HepG2 (cell line): ENCODE data around the gene BMP2K. TPM values are rescaled to one million over a fixed set of nuclear protein-coding genes. Genes with fewer than 3 reads are reported as not detected.

Experiments used
- DBP ChIP-seq: sonication (generic); formaldehyde crosslinking; IDR thresholded peaks from 2 replicates; pipeline ENCODE4 v1.4.0; 2020; ENCODE audit warnings: missing genetic modification reagents; ENCODE audit errors: not compliant biosample characterization
- ETV6 ChIP-seq: sonication (generic); formaldehyde crosslinking; conservative IDR thresholded peaks from 2 replicates; pipeline ENCODE4 v1.4.0; 2020; ENCODE audit warnings: missing genetic modification reagents
- FUBP1 ChIP-seq: sonication (generic); formaldehyde crosslinking; IDR thresholded peaks from 2 replicates; pipeline ENCODE4 v1.5.1; 2020; ENCODE audit warnings: missing genetic modification reagents, mild to moderate bottlenecking, borderline replicate concordance
- HDAC1 ChIP-seq: sonication (generic); formaldehyde crosslinking; IDR thresholded peaks from 2 replicates; pipeline ENCODE4 v1.5.1; 2020; ENCODE audit warnings: mild to moderate bottlenecking, missing genetic modification reagents
- MAF1 ChIP-seq: sonication (generic); formaldehyde crosslinking; IDR thresholded peaks from 2 replicates; pipeline ENCODE4 v1.5.0; 2020; ENCODE audit warnings: missing genetic modification reagents, borderline replicate concordance
- PTBP1 ChIP-seq: fragments of 200-400 bp; formaldehyde crosslinking; IDR thresholded peaks from 2 replicates; pipeline ENCODE4 v1.6.1; 2018; ENCODE audit warnings: low read length, low read depth; ENCODE audit not compliant: poor library complexity, severe bottlenecking
- SMAD1 ChIP-seq: sonication (generic); formaldehyde crosslinking; IDR thresholded peaks from 2 replicates; pipeline ENCODE4 v1.4.0; 2020; ENCODE audit warnings: missing genetic modification reagents, low read depth, mild to moderate bottlenecking, borderline replicate concordance
- TBL1XR1 ChIP-seq: fragments of 150-350 bp; IDR thresholded peaks from 2 replicates; pipeline ENCODE4 v1.6.1; 2014; ENCODE audit warnings: borderline replicate concordance, low read length; ENCODE audit not compliant: partially characterized antibody
- THAP11 ChIP-seq: IDR thresholded peaks from 2 replicates; pipeline ENCODE4 v1.6.1; 2016; ENCODE audit warnings: missing biosample characterization, missing genetic modification reagents
- ZBTB33 ChIP-seq: sonication (generic); formaldehyde crosslinking; IDR thresholded peaks from 2 replicates; pipeline ENCODE4 v1.4.0; 2020; ENCODE audit warnings: missing genetic modification reagents
- ZBTB42 ChIP-seq: sonication (generic); formaldehyde crosslinking; IDR thresholded peaks from 2 replicates; pipeline ENCODE4 v1.5.0; 2020; ENCODE audit warnings: mild to moderate bottlenecking, missing genetic modification reagents
- ZHX1 ChIP-seq: sonication (generic); formaldehyde crosslinking; IDR thresholded peaks from 2 replicates; pipeline ENCODE4 v1.8.1; 2022; ENCODE audit warnings: low read depth, mild to moderate bottlenecking, missing genetic modification reagents
- ZNF124 ChIP-seq: sonication (generic); formaldehyde crosslinking; IDR thresholded peaks from 2 replicates; pipeline ENCODE4 v1.4.0; 2020; ENCODE audit warnings: missing genetic modification reagents
- ZNF414 ChIP-seq: sonication (generic); formaldehyde crosslinking; IDR thresholded peaks from 2 replicates; pipeline ENCODE4 v1.5.0; 2020; ENCODE audit warnings: missing genetic modification reagents
- ZNF503 ChIP-seq: sonication (generic); formaldehyde crosslinking; IDR thresholded peaks from 2 replicates; pipeline ENCODE4 v1.4.0; 2020; ENCODE audit warnings: missing genetic modification reagents
- ZNF660 ChIP-seq: sonication (generic); formaldehyde crosslinking; IDR thresholded peaks from 2 replicates; pipeline ENCODE4 v1.5.1; 2020; ENCODE audit warnings: mild to moderate bottlenecking, low read depth, missing genetic modification reagents, borderline replicate concordance
- ZNF672 ChIP-seq: sonication (generic); formaldehyde crosslinking; IDR thresholded peaks from 2 replicates; pipeline ENCODE4 v1.8.1; 2022; ENCODE audit warnings: missing genetic modification reagents
- ZNF724P ChIP-seq: sonication (generic); formaldehyde crosslinking; IDR thresholded peaks from 2 replicates; pipeline ENCODE4 v1.8.0; 2022; ENCODE audit warnings: missing genetic modification reagents, borderline replicate concordance
- polyA plus RNA-seq, 8 experiments: library from polyadenylated mRNA; depleted of rRNA in 3 of 8; stranded (reverse) in 7 of 8; unstranded in 1 of 8; fragments of >200 nt; fragmentation: Illumina TruSeq in 4 of 8; extraction: Trizol in 4 of 8; gene quantifications; 2 replicates each; pipeline versions ENCODE4 v1.2.1 to v1.2.3, GENCODE V29; 2011 to 2016; ENCODE audit warnings: low read depth in 4 of 8, missing spikeins in 1 of 8, mixed read lengths in 1 of 8; ENCODE audit not compliant: insufficient read depth in 1 of 8
- total RNA-seq, 5 experiments: library from RNA; depleted of rRNA; stranded (reverse); fragments of >200 nt; fragmentation: Illumina TruSeq; extraction: Trizol; gene quantifications; 2 replicates each; pipeline ENCODE4 v1.2.3, GENCODE V29; 2016; ENCODE audit warnings: low read depth in 1 of 5

BMP2K gene
- total and polyA plus RNA-seq, 2 of the 13 experiments (the other 11 are each of a cell fraction or from before 2014, with no cell fraction given): 8.6 to 15.2 TPM

GRCh38 chr4:78775303-78776078 is 659 bp upstream of the BMP2K start (continued):
- TF ChIP-seq ZHX1 (CRISPR knock-in tag) (no peak), ZNF724P (CRISPR knock-in tag) (0 out of 2 replicates have a peak, but pooled peaks have one; percentile 38), TBL1XR1 (no peak), ETV6 (CRISPR knock-in tag) (no peak), PTBP1 (no peak), ZNF414 (CRISPR knock-in tag) (no peak; the same call in 1 of the 2 replicates), ZBTB33 (CRISPR knock-in tag) (no peak), ZNF503 (CRISPR knock-in tag) (no peak), FUBP1 (CRISPR knock-in tag) (no peak), THAP11 (CRISPR knock-in tag) (peak; percentile 54; the same call in 1 of the 2 replicates), HDAC1 (CRISPR knock-in tag) (no peak), DBP (CRISPR knock-in tag) (no peak), ZNF672 (no peak), ZBTB42 (CRISPR knock-in tag) (no peak), SMAD1 (no peak), ZNF124 (no peak), MAF1 (CRISPR knock-in tag) (no peak), ZNF660 (CRISPR knock-in tag) (no peak)
